ENCODE results near the gene PDE1C.

PDE1C gene

GRCh38 chr7:32092346-32092745, 22.1 kb upstream of the PDE1C start:
- no peak overlapping the region for H4K8ac ChIP-seq (ENCODE audit: low read length)
- H3K4me2 ChIP-seq (ENCODE audit: low read length, poor library complexity, severe bottlenecking) = no peak overlapping the region
- peak overlapping the region; percentile 46 for H3K9ac ChIP-seq (ENCODE audit: low read length)
- no peak overlapping the region for H2AFZ ChIP-seq (ENCODE audit: low read depth, low read length)
- H3K18ac ChIP-seq (ENCODE audit: low read depth in 1 of 2, low read length in 2 of 2) = no peak overlapping the region
- no peak overlapping the region for H3K27ac ChIP-seq (ENCODE audit: low read length, poor library complexity, severe bottlenecking)
- H4K91ac ChIP-seq (ENCODE audit: low read length) = no peak overlapping the region
- 38% methylated on average over 1 of the region's 1 CpG for WGBS
- H3K4me1 ChIP-seq (ENCODE audit: control insufficient read depth, insufficient read depth, low read depth, low read length) = peaks cover 3% of the 10 kb centered on the region
- no peaks in the 10 kb centered on the region for H3K9me3 ChIP-seq (ENCODE audit: control insufficient read depth, low read length)
- no peak for DNase-seq
- no peak overlapping the region for H2BK120ac ChIP-seq (ENCODE audit: low read depth, low read length)
- no peak overlapping the region for H2BK12ac ChIP-seq (ENCODE audit: low read length in 2 of 2)
- no peak overlapping the region for H3K23ac ChIP-seq (ENCODE audit: low read length in 2 of 2)
- no peaks in the 10 kb centered on the region for H3K27me3 ChIP-seq (ENCODE audit: control insufficient read depth in 1 of 2, insufficient read depth in 1 of 2, low read length in 2 of 2)
- H2BK5ac ChIP-seq (ENCODE audit: low read depth, low read length, poor library complexity, severe bottlenecking) = no peak overlapping the region
- H3K79me1 ChIP-seq (replicated peaks; ENCODE audit: low read length, poor library complexity, severe bottlenecking) = no peaks in the 10 kb centered on the region
- no peak overlapping the region for H3K4ac ChIP-seq (ENCODE audit: low read depth in 1 of 2, low read length in 2 of 2)
- H3K14ac ChIP-seq (ENCODE audit: low read length in 2 of 2) = no peak overlapping the region
- H2BK15ac ChIP-seq (ENCODE audit: low read depth, poor library complexity, severe bottlenecking) = no peak overlapping the region
- H2AK5ac ChIP-seq (ENCODE audit: low read length, severe bottlenecking) = no peak overlapping the region
- H3K4me3 ChIP-seq (ENCODE audit: insufficient read depth in 1 of 2, low read depth in 1 of 2, low read length in 2 of 2) = peak overlapping the region in 1 of 2 experiments; percentile 62
- H3K36me3 ChIP-seq (ENCODE audit: control insufficient read depth in 1 of 2, insufficient read depth in 2 of 2, low read depth in 1 of 2, low read length in 2 of 2) = no peaks in the 10 kb centered on the region

DNA sequence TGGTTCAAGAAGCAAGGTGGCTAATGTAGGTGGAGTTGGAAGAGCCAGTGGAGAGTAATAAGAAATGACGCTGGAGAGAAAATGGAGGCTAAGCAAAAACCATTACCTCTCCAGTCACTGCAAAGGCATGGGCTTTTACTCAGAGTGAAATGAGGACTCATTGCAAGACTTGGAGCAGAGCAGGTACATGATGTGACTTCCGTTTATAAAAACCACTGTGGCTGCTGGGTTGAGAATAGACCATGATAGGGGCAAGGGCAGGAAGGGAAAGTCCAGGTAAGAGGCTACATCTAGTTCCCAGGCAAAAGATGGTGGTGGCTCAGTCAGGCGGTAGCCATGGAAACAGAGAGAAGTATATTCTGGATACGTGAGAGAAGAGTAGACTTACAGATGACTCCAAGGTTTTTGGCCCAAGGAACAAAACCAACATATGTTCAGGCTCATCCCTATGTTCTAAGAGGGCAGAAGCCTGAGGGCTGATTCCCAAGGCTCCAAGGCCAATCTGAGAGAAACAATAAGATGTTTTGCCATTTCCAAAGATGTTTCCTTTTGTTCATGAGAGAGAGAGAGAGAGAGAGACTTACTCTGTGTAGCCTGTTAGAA, 21.5 kb upstream of the PDE1C start:
- no peaks in the 10 kb centered on the region for H3K79me1 ChIP-seq (replicated peaks; ENCODE audit: low read length, poor library complexity, severe bottlenecking)
- peaks cover 3% of the 10 kb centered on the region for H3K4me1 ChIP-seq (ENCODE audit: control insufficient read depth, insufficient read depth, low read depth, low read length)
- no peak overlapping the region for H2BK15ac ChIP-seq (ENCODE audit: low read depth, poor library complexity, severe bottlenecking)
- no peak overlapping the region for H2BK12ac ChIP-seq (ENCODE audit: low read length in 2 of 2)
- WGBS = 98% methylated on average over 3 of the region's 4 CpGs
- no peak overlapping the region for H2AFZ ChIP-seq (ENCODE audit: low read depth, low read length)
- H3K9me3 ChIP-seq (ENCODE audit: control insufficient read depth, low read length) = no peaks in the 10 kb centered on the region
- H3K9ac ChIP-seq (ENCODE audit: low read length) = peak overlapping the region; percentile 46
- no peak overlapping the region for H3K23ac ChIP-seq (ENCODE audit: low read length in 2 of 2)
- H3K14ac ChIP-seq (ENCODE audit: low read length in 2 of 2) = no peak overlapping the region
- no peak overlapping the region for H3K4ac ChIP-seq (ENCODE audit: low read depth in 1 of 2, low read length in 2 of 2)
- no peak overlapping the region for H2AK5ac ChIP-seq (ENCODE audit: low read length, severe bottlenecking)
- H3K27ac ChIP-seq (ENCODE audit: low read length, poor library complexity, severe bottlenecking) = no peak overlapping the region
- H3K27me3 ChIP-seq (ENCODE audit: control insufficient read depth in 1 of 2, insufficient read depth in 1 of 2, low read length in 2 of 2) = no peaks in the 10 kb centered on the region
- no peaks in the 10 kb centered on the region for H3K36me3 ChIP-seq (ENCODE audit: control insufficient read depth in 1 of 2, insufficient read depth in 2 of 2, low read depth in 1 of 2, low read length in 2 of 2)
- peak overlapping the region in 1 of 2 experiments; percentile 4 for H3K4me3 ChIP-seq (ENCODE audit: insufficient read depth in 1 of 2, low read depth in 1 of 2, low read length in 2 of 2)
- no peak overlapping the region for H3K4me2 ChIP-seq (ENCODE audit: low read length, poor library complexity, severe bottlenecking)
- no peak overlapping the region for H4K8ac ChIP-seq (ENCODE audit: low read length)
- DNase-seq = no peak
- no peak overlapping the region for H4K91ac ChIP-seq (ENCODE audit: low read length)
- H2BK120ac ChIP-seq (ENCODE audit: low read depth, low read length) = no peak overlapping the region
- no peak overlapping the region for H3K18ac ChIP-seq (ENCODE audit: low read depth in 1 of 2, low read length in 2 of 2)
- no peak overlapping the region for H2BK5ac ChIP-seq (ENCODE audit: low read depth, low read length, poor library complexity, severe bottlenecking)

DNA sequence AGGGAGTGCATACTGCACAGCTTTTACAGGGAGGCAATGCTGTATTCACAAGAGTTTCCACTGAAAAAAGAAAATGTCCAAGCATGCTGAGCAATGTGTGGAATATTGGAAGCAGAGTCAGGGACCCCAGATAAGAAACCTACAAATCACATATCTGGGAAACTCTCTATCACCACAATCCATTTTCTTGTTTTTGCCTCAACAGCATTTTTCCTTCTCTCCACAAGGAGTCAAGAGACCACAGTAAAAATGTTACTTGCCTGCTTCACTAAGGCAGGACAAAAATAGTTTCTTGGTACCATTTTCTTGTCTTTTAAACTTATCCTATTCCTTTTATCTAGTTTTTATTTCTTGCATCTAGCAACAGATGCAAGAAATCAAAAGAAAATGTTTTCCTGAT, 19.5 kb upstream of the PDE1C start:
- H3K4me3 ChIP-seq (ENCODE audit: insufficient read depth in 1 of 2, low read depth in 1 of 2, low read length in 2 of 2) = no peak overlapping the region
- H3K36me3 ChIP-seq (ENCODE audit: control insufficient read depth in 1 of 2, insufficient read depth in 2 of 2, low read depth in 1 of 2, low read length in 2 of 2) = no peaks in the 10 kb centered on the region
- H4K91ac ChIP-seq (ENCODE audit: low read length) = no peak overlapping the region
- no peak overlapping the region for H3K4ac ChIP-seq (ENCODE audit: low read depth in 1 of 2, low read length in 2 of 2)
- H3K18ac ChIP-seq (ENCODE audit: low read depth in 1 of 2, low read length in 2 of 2) = no peak overlapping the region
- no peak overlapping the region for H3K14ac ChIP-seq (ENCODE audit: low read length in 2 of 2)
- no peak overlapping the region for H2BK5ac ChIP-seq (ENCODE audit: low read depth, low read length, poor library complexity, severe bottlenecking)
- DNase-seq = no peak
- no peak overlapping the region for H3K4me2 ChIP-seq (ENCODE audit: low read length, poor library complexity, severe bottlenecking)
- H3K79me1 ChIP-seq (replicated peaks; ENCODE audit: low read length, poor library complexity, severe bottlenecking) = no peaks in the 10 kb centered on the region
- H2BK12ac ChIP-seq (ENCODE audit: low read length in 2 of 2) = no peak overlapping the region
- no peak overlapping the region for H3K27ac ChIP-seq (ENCODE audit: low read length, poor library complexity, severe bottlenecking)
- H3K23ac ChIP-seq (ENCODE audit: low read length in 2 of 2) = no peak overlapping the region
- no peak overlapping the region for H3K9ac ChIP-seq (ENCODE audit: low read length)
- H3K9me3 ChIP-seq (ENCODE audit: control insufficient read depth, low read length) = no peaks in the 10 kb centered on the region
- H2BK120ac ChIP-seq (ENCODE audit: low read depth, low read length) = no peak overlapping the region
- no peak overlapping the region for H2AFZ ChIP-seq (ENCODE audit: low read depth, low read length)
- peaks cover 3% of the 10 kb centered on the region for H3K4me1 ChIP-seq (ENCODE audit: control insufficient read depth, insufficient read depth, low read depth, low read length)
- H3K27me3 ChIP-seq (ENCODE audit: control insufficient read depth in 1 of 2, insufficient read depth in 1 of 2, low read length in 2 of 2) = no peaks in the 10 kb centered on the region
- H4K8ac ChIP-seq (ENCODE audit: low read length) = no peak overlapping the region
- H2BK15ac ChIP-seq (ENCODE audit: low read depth, poor library complexity, severe bottlenecking) = no peak overlapping the region
- H2AK5ac ChIP-seq (ENCODE audit: low read length, severe bottlenecking) = no peak overlapping the region

DNA sequence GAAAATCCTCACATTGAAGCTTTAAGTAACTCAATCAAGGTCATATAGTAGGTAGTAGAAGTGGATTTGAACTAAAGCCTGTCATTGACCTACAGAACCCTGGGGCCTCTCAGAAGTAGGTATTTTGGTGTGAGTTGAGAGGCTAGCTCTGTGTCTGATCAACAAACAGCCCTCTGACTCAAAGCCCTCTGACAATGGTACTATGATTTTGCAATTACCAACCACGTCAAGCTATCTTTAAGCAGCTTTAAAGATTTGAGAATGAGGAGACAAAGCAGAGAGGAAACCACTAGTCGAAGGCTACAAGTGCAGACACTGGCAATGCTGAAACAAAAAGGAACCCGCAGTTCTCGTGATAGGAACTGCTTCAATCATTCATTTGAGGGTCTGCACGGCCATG, 19.0 kb upstream of the PDE1C start:
- Histone ChIP-seq H3K79me1 (replicated peaks; ENCODE audit: low read length, poor library complexity, severe bottlenecking) (no peaks in the 10 kb centered on the region), H2AFZ (ENCODE audit: low read depth, low read length) (no peak overlapping the region), H2BK15ac (ENCODE audit: low read depth, poor library complexity, severe bottlenecking) (no peak overlapping the region), H3K4me2 (ENCODE audit: low read length, poor library complexity, severe bottlenecking) (no peak overlapping the region), H3K9me3 (ENCODE audit: control insufficient read depth, low read length) (no peaks in the 10 kb centered on the region), H2AK5ac (ENCODE audit: low read length, severe bottlenecking) (no peak overlapping the region), H3K4me1 (ENCODE audit: control insufficient read depth, insufficient read depth, low read depth, low read length) (peaks cover 3% of the 10 kb centered on the region), H2BK5ac (ENCODE audit: low read depth, low read length, poor library complexity, severe bottlenecking) (no peak overlapping the region), H3K18ac (ENCODE audit: low read depth in 1 of 2, low read length in 2 of 2) (no peak overlapping the region), H3K14ac (ENCODE audit: low read length in 2 of 2) (no peak overlapping the region), H4K91ac (ENCODE audit: low read length) (no peak overlapping the region), H3K9ac (ENCODE audit: low read length) (no peak overlapping the region), H4K8ac (ENCODE audit: low read length) (peak overlapping the region; percentile 24), H3K27ac (ENCODE audit: low read length, poor library complexity, severe bottlenecking) (no peak overlapping the region), H2BK120ac (ENCODE audit: low read depth, low read length) (no peak overlapping the region), H3K4me3 (ENCODE audit: insufficient read depth in 1 of 2, low read depth in 1 of 2, low read length in 2 of 2) (no peak overlapping the region), H3K36me3 (ENCODE audit: control insufficient read depth in 1 of 2, insufficient read depth in 2 of 2, low read depth in 1 of 2, low read length in 2 of 2) (no peaks in the 10 kb centered on the region), H3K27me3 (ENCODE audit: control insufficient read depth in 1 of 2, insufficient read depth in 1 of 2, low read length in 2 of 2) (no peaks in the 10 kb centered on the region), H3K23ac (ENCODE audit: low read length in 2 of 2) (no peak overlapping the region), H2BK12ac (ENCODE audit: low read length in 2 of 2) (no peak overlapping the region), H3K4ac (ENCODE audit: low read depth in 1 of 2, low read length in 2 of 2) (no peak overlapping the region)
- 91% methylated on average over 5 of the region's 5 CpGs for WGBS
- no peak for DNase-seq

Measured in mesenchymal stem cell (in vitro differentiated cells and primary cell).